NCI-H460 (cell line): ENCODE results near the gene PAEP. TPM values are rescaled to one million over a fixed set of nuclear protein-coding genes. Genes with fewer than 3 reads are reported as not detected.
A peak's percentile ranks its signal among the peaks of the same experiment; 100 is the strongest.
"Not testable (repeated sequence)": the region's sequence is repeated elsewhere in the genome, so short reads cannot be mapped to it uniquely, and the experiment has no call there.

ENCODE experiments used
- DNase-seq: peaks from one replicate; pipeline ENCODE4 v3.0.0-alpha.2; 2016; ENCODE audit warnings: low read depth; ENCODE audit errors: extremely low read depth
- total RNA-seq: library from RNA; depleted of rRNA; stranded (reverse); fragments of >200 nt; shearing (Covaris generic); gene quantifications from 2 replicates; pipeline ENCODE4 v1.2.3, GENCODE V29; 2014

The PAEP gene
- total RNA-seq, 1 experiment from 2014 or later, result 2.9 TPM

DNA sequence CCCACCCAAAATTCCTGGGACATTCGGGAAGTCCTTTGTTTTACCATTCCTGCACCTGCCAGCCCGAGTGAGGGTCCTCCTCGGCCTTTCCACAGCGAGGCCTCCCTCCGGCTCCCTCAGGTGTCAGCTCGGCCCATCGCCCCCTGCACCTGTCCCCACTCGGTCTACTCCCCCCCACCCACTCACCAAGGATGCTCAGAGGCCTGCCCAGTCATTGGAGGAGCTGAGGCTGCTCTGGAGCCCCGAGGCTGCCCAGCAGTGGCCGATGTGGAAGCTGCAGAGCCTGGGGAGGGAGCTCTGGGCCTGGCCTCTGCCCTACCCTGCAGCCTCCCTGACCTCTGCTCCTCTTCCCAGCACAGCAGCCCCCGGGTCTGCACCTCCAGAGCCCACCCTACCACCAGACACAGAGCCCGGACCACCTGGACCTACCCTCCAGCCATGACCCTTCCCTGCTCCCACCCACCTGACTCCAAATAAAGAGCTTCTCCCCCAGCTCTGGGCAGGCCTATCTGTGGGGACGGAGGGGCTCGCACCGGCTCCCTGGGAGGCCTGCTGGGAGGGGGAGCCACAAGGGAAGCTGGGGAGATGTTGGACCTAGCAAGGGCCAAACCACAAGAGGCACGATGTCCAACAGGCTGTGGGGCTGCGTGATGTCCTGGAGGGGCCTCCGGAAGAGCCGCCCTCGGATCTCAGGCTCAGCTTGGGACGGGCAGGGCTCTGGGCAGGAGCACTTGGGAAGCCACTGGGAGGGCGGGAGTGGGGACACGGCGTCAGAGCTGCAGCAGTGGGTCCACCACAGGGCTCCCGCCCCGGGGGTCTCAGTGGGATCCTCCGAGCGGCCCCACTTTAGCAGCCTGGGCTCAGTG lies 11.8 kb upstream of the PAEP start:
- not testable (repeated sequence) for DNase-seq

GRCh38 chr9:135550344-135550918 lies 11.1 kb upstream of the PAEP start:
- DNase-seq, result no peak

- DNase-seq, result no peak
Measured at GRCh38 chr9:135551031-135551430, 10.5 kb upstream of the PAEP start.

- no peak for DNase-seq
Measured at GRCh38 chr9:135551456-135551855, 10.1 kb upstream of the PAEP start.

DNA sequence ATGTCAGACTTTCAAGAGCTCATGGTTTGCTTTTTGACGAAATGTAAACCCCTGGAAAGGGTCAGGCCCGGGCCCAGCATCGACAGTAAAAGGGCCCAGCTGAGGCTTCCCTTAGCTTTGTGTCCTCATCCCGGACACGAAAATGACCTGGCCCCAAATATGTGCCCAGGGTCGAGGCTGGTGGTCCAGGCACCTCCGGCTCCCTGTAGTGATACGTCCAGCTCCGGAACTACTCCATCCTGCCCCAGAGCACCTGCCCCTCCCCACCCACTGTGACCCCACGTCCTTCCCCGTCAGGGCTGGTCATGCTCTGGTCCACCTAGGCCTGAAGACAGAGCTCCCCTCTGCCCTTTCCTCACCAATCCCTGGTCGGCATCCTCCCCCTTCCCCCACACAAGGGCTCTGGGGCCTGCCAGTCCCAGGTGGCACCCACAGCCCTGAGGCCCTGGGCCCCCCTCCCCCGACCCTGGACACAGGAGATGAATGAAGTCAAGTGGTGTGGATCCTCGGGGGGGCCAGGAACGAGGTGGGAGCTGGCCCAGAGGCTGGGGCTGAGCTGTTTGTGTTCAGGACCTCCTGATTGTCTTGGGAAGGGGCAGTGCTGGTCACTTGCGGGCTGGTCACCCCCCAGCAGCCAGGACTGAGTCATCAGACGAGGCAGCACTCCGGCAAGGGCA lies 9.4 kb upstream of the PAEP start:
- no peak for DNase-seq

DNA sequence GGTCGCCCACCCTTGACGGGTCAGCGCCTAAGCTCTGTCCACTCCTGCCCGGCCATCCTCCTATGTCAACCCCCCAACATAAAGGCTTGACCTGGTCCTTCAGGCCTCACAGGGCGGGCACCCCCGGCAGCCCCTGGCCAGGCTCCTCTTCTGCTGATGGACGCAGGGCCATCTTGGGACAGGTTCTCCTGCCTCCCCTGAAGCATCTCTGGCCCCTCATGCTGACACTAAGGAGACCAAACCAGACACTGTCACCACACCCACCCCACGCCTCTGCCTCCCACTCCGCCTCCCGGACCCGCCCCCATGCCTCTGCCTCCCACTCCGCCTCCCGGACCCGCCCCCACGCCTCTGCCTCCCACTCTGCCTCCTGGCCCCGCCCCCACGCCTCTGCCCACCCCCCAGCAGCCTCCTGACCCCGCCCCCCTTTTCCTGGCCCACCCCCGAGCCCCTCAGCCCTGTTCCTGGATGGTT lies 8.8 kb upstream of the PAEP start:
- DNase-seq, result no peak

DNA sequence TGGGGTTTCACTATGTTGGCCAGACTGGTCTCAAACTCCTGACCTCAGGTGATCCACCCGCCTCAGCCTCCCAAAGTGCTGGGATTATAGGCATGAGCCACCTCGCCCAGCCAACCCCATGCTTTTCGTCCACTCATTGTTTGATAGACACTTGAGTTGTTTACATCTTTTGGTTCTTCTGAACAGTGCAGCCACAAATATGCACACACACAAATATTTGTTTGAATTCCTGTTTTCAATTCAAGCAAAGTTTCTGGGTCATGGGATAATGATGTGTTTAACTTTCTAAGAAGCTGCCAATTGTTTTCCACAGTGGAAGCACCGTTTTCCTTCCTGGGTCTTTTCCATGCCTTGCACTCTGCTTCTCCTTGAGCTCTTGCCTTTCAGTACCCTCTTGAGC lies 6.8 kb upstream of the PAEP start:
- no peak for DNase-seq

DNA sequence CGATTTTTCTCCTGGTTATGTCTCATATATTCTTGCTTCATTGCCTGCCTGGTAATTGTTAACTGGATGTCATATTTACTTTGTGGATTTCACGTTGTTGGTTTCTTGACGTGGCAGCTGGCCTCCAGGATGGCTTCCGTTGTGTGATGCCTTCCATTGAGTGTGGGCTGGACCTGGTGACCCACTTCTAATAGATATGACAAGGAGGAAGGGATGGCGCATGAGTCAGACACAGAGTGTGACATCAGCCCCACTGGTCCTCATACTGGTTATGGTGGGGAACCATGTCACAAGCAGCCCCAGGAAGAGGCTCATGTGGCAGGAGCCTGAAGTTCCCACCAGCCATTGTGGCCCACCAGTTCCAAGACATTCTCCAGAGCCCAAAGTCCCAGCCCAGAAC lies 6.4 kb upstream of the PAEP start:
- peak; percentile 80 for DNase-seq

DNA sequence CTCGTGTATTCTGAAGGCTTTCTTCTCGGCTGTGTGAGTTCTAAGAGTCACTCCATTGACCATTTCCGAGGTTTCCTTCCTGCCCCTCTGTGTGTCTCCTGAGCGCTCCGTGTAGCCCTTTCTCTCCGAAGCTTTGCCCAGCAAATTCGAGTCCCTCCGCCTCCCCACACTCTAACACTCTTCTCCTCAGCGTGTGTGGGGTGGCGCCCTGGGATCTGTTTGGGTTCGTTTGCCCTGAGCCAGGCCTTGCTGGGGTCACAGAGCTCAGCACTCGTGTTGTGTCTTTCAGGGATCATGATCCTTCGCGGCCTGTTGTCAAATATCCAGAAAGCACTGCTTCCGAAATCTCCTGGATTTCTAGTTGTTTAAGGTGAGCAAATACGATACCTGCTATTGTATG lies 5.6 kb upstream of the PAEP start:
- no peak for DNase-seq

DNA sequence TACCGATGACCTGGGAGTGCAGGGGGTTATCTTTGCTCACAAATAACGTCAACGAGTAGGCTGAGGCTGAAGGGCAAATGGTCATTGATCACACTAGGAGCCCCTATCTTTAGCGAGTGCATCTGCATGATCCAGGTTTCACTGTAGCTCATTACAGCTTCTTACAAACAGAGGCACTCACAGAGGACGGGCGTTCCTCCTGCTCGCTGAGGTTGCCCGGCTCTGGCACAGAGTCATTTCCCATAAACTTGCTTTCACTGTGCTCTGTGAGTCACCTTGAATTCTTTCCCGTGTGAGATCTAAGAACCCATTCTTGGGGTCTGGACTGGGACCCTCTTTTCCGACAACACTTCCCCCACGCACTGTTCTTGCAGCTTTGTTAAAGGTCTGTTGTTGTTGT lies 1.9 kb upstream of the PAEP start:
- DNase-seq, result no peak

DNA sequence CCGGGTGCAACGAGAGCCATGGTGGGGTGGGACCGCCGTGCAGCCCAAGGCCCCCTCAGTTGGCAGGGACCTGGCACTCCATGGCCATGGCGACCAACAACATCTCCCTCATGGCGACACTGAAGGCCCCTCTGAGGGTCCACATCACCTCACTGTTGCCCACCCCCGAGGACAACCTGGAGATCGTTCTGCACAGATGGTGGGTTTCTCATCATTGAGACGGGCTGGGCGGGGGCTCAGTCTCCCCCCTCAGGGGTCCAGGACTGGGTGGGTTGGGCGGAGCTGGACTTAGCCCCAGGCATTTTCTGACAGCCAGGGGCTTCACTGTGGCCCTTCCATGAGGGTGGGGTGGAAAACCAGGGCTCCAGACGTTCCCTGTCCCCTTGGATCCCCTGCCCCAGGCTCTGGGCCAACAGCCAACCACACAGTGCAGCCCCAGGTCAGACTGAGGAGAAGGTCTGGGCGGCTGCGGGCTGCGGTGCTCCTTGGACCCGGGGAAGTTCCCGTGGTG lies 734 bp downstream of the PAEP start:
- no peak for DNase-seq

DNA sequence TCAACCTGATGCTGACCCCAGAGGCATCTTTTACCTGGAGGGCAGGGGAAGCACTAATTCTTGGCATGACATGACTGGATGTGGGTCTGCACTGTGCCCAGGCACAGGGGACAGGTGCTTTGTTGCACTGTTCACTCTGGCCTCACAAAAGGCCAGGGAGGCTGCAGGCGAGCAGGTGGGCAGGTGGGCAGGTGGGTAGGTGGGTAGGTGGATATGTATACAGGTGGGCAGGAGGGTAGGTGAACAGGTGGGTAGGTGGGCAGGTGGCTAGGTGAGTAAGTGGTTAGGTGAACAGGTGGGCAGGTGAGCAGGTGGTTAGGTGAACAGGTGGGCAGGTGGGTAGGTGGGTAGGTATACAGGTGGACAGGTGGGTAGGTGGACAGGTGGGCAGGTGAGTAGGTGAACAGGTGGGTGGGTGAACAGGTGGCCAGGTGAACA lies 1.5 kb downstream of the PAEP start:
- no peak for DNase-seq

DNA sequence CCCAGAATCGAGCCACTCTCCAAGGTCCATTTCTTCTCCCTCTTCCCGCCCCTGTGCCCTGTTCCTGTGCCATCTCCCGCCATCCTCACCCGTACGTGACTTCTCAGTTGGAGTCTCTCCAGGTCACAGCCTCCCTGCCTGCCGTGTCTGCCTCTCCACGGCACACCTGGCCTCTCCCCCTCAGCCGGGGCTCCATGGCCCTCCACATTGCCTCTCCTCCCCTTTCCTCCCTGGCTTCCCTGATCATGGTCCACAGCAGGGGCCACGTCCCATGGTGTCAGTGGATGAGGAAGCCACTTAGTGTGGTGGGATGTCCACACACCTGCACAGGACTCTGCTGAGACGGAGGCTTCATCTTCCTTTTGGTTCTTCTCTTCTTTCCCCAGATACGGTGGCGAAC lies 2.3 kb downstream of the PAEP start:
- no peak for DNase-seq

GRCh38 chr9:135565141-135565628 lies 3.6 kb downstream of the PAEP start:
- DNase-seq, result no peak

DNA sequence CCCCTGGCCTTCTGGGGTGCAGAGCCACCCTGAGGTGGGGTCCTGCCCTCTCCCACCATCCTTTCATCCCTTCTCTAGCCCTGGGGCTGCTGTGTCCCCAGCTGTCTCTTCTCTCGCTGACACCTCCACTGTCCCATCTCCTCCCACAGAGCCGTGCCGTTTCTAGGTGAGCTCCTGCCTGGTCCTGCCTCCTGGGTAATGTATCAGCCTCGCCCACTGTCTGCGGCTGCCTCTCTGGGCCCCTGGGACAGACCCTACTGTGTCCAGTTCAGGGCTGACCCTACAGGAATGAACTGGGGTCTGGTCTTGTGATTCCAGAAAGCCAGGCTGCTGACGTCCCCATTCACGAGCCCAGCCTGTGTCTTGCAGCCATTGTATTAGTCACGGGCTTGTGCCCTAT lies 4.1 kb downstream of the PAEP start:
- no peak for DNase-seq

- DNase-seq, result no peak
Measured at GRCh38 chr9:135566552-135566951, 5.0 kb downstream of the PAEP start.

DNA sequence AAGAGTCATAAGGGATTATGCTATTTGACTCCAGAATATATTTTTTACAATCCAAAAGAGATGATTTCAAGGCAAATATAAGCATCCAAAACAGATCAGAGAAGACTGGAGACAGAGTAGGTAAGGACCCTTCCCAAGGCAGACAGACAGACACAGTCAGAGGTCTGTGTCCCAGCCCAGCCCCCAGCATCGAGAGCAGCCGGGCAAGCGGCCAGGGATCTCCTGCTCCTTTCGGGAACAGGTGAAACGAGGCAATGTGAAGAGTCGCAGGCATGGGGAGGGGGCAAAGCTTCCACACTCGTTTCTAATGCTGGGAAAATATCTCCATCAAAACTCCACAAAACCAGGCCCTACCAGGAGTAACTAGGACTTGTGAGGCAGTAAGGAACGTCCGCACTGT lies 5.8 kb downstream of the PAEP start:
- DNase-seq, result no peak

DNA sequence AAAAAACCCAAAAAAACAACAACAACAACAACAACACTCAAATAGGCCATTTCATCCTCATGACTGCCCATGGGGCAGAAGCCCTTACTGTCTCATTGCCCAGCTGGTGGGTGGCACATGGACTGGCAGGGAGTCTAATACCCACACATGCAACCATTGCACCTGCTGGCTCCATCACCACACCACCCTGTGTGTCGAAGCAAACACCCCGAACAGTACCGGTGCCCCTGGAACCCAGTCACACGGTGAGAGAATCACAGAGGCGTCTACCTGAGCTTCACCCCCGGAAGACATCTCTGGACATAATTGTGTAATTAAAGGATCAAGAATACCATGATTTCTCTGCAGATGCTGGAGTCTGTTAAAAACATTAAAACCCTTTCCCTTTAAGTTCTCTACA lies 6.5 kb downstream of the PAEP start:
- no peak for DNase-seq

DNA sequence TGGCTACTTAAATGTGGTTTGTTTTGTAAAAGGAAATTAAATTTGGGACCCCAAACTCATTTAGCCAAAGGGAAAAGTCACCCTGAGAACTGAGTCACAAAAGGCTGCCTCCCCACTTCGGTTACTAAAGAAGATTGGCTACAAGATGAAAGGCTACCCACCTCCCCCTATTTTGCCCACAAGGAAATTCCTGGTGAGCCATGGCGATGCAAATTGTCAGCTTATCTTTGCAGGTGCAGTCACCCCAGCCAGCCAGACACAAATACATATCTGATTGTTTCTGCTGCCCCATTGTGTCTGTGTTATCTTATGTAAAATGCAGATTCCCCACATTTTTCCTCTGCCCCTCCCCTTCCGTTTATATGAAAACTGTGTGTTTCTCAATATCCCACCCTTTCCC lies 8.9 kb downstream of the PAEP start:
- DNase-seq, result no peak

- DNase-seq, result no peak
Measured at GRCh38 chr9:135572233-135572632, 10.7 kb downstream of the PAEP start.

GRCh38 chr9:135573124-135573523 lies 11.6 kb downstream of the PAEP start:
- no peak for DNase-seq
